Motor neuron (in vitro differentiated cells): ENCODE data around the gene ZNRD2. TPM values are rescaled to one million over a fixed set of nuclear protein-coding genes. Genes with fewer than 3 reads are reported as not detected.
A peak's percentile ranks its signal among the peaks of the same experiment; 100 is the strongest.
"Not testable (repeated sequence)": the region's sequence is repeated elsewhere in the genome, so short reads cannot be mapped to it uniquely, and the experiment has no call there.

Experiments used
- ATAC-seq, 8 experiments: fragments of 200-7000 bp; cut with Tn5 transposase; replicated peaks in 6 of 8; 2 replicates each; pipeline ENCODE4 v1.8.0; 2021; ENCODE audit warnings: mild to moderate bottlenecking in 8 of 8, moderate library complexity in 8 of 8
- H3K27ac ChIP-seq, 2 donors: fragments of 250-450 bp; sonication (Bioruptor Pico); 2 replicates each; pipeline ENCODE4 v1.9.0; 2021; ENCODE audit warnings: antibody characterized with exemption in 2 of 2, mild to moderate bottlenecking in 2 of 2, moderate library complexity in 1 of 2
- H3K4me1 ChIP-seq, 2 donors: fragments of 250-450 bp; sonication (Bioruptor Pico); replicated peaks in 1 of 2; 2 replicates each; pipeline ENCODE4 v1.6.1; 2021; ENCODE audit warnings: antibody characterized with exemption in 2 of 2, mild to moderate bottlenecking in 2 of 2, moderate library complexity in 1 of 2
- H3K4me3 ChIP-seq, 5 donors: fragments of 250-450 bp; sonication (Bioruptor Pico); 2 replicates each; pipeline ENCODE4 v1.9.0; 2021; ENCODE audit warnings: antibody characterized with exemption in 5 of 5, mild to moderate bottlenecking in 5 of 5, moderate library complexity in 4 of 5
- WGBS, 10 experiments: fragments of 450-650 bp; shearing (Covaris generic); methylation state at CpG; one replicate each; pipeline ENCODE4 v1.0.0; 2022; 5-methylcytosine and 5-hydroxymethylcytosine counted together
- in situ Hi-C, 9 experiments: fragments of 400-800 bp; cut with MboI; loops; one replicate each; pipeline ENCODE4 v1.15.0; 2021; ENCODE audit warnings: low sequenced_read_pairs in 9 of 9, low pct_unique_long_range_greater_than_20kb in 2 of 9; ENCODE audit not compliant: unreplicated experiment in 9 of 9
- total RNA-seq, 8 experiments: library from RNA; unstranded; fragments of 300-600 nt; gene quantifications; 2 replicates each; pipeline versions ENCODE4 v1.2.3 to v1.2.4, GENCODE V29; 2022

Gene ZNRD2
- total RNA-seq, result 10 to 100 TPM; 37.4 to 74.2 (median 55.0) TPM

DNA sequence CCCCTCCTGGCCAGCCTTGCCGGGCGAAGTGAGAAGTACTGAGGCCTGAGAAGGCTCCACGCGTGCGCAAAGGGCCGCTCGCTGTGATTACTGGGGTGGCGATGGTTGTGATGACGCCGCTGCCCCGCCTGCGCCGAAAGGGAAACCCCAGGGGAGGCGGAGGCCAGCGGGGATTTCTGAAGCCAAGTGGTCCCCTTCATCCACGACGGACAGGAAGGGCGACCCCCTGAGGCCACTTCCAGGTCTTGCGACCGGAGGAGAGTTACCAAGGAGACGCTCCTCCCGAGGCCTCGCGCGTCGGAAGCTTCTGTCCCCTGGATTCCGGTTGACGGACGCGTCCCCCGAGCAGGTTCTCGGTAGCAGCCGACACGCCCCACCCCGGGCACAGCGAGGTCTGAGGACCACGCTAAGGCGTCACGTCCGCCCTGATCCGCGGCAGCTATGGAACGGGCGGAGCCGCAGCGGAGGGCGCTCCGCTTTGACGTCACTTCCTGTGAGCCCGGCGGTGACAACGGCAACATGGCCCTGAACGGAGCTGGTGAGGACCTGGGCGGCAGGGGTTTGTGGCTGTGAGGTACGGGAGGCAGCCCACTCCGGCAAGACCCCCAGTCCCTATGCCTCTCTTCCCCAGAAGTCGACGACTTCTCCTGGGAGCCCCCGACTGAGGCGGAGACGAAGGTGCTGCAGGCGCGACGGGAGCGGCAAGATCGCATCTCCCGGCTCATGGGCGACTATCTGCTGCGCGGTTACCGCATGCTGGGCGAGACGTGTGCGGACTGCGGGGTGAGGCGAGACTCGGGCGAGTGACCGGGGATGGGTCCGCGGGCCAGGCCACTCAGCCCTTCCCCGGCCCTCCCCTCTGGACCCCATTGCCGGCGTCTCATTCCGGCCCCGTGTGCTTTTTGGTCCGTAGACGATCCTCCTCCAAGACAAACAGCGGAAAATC, at the start of gene ZNRD2:
ZNRD2 (plus strand) TSS at position 505 of the 946 bp plus-strand sequence; CDS start at position 520, 15 bp downstream.
- H3K27ac ChIP-seq, result peak within 1 kb of the TSS; percentile 90 to 95
- in situ Hi-C loops, result no loop called here
- peak within 1 kb of the TSS; percentile 53 to 95 (median 88) for H3K4me3 ChIP-seq
- H3K4me1 ChIP-seq, result peaks cover 21 to 26% of the 10 kb centered on the region in 2 donors
- 0 to 5% (median 0%) methylated on average over 1 to 15 of the region's 89 CpGs; no CpG with 5 or more reads in 5 of the 10 experiments for WGBS, 10 experiments
- ATAC-seq, result peak; percentile 60 to 88 (median 82)

DNA sequence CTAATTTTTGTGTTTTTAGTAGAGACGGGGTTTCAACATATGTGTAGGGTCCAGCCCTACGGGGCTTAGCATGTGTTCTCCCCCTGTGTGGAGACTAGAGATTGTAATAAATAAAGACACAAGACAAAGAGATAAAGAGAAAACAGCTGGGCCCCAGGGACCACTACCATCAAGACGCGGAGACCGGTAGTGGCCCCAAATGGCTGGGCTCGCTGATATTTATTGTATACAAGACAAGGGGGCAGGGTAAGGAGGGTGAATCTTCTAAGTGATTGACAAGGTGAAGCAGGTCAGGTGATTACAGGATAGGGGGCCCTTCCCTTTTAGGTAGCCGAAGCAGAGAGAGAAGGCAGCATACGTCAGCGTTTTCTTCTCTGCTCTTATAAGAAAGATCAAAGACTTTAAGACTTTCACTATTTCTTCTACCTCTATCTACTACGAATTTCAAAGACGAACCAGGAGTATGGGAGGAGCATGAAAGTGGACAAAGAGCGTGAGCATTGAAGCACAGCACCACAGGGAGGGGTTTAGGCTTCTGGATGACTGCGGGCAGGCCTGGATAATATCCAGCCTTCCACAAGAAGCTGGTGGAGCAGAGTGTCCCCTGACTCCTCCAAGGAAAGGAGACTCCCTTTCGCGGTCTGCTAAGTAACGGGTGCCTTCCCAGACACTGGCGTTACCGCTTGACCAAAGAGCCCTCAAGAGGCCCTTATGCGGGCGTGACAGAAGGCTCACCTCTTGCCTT, 48.3 kb upstream of the ZNRD2 start:
- not testable (repeated sequence) for H3K4me3 ChIP-seq, ATAC-seq, H3K27ac ChIP-seq
- in situ Hi-C loops, result loop anchor here in 4 of 9 experiments (25.0 kb wide), 2 partner anchors 110 to 160 kb away; partner anchors contain the start of genes NEAT1 (in 3 of the 4) and TIGD3 (in 1 of the 4)
- WGBS, 10 experiments, result 17 to 81% (median 50%) methylated on average over 1 to 10 of the region's 20 CpGs
- peaks cover 19 to 24% of the 10 kb centered on the region in 2 donors for H3K4me1 ChIP-seq

- H3K4me1 ChIP-seq, result peaks cover 19 to 24% of the 10 kb centered on the region in 2 donors
- H3K27ac ChIP-seq, ATAC-seq, H3K4me3 ChIP-seq: not testable (repeated sequence)
- whole genome bisulfite sequencing, 10 experiments, result 57 to 100% (median 67%) methylated on average over 3 to 12 of the region's 18 CpGs
- in situ Hi-C loops, result loop anchor here in 4 of 9 experiments (25.0 kb wide), 2 partner anchors 111 to 161 kb away; partner anchors contain the start of genes NEAT1 (in 3 of the 4) and TIGD3 (in 1 of the 4)
Observed at GRCh38 chr11:65522718-65523630, 47.3 kb upstream of the ZNRD2 start.

GRCh38 chr11:65523631-65523968, 46.7 kb upstream of the ZNRD2 start:
- not testable (repeated sequence) for H3K27ac ChIP-seq, H3K4me3 ChIP-seq, ATAC-seq
- in situ Hi-C loops, result loop anchor here in 4 of 9 experiments (25.0 kb wide), 2 partner anchors 111 to 161 kb away; partner anchors contain the start of genes NEAT1 (in 3 of the 4) and TIGD3 (in 1 of the 4)
- peaks cover 19 to 24% of the 10 kb centered on the region in 2 donors for H3K4me1 ChIP-seq
- WGBS, 10 experiments, result 83 to 100% (median 100%) methylated on average over 1 to 4 of the region's 7 CpGs; no CpG with 5 or more reads in 3 of the 10 experiments

- 0 to 65% (median 25%) methylated on average over 1 to 9 of the region's 12 CpGs; no CpG with 5 or more reads in 3 of the 10 experiments for WGBS, 10 experiments
- ATAC-seq, result peak; percentile 49 to 64 (median 62)
- H3K4me3 ChIP-seq, result peak overlapping the region; percentile 79 to 100 (median 97)
- peaks cover 19 to 24% of the 10 kb centered on the region in 2 donors for H3K4me1 ChIP-seq
- peak overlapping the region in 1 of 2 donors; percentile 17 for H3K27ac ChIP-seq
- in situ Hi-C loops, result loop anchor here in 4 of 9 experiments (25.0 kb wide), 2 partner anchors 112 to 162 kb away; partner anchors contain the start of genes NEAT1 (in 3 of the 4) and TIGD3 (in 1 of the 4)
Observed at GRCh38 chr11:65524014-65524740, 46.1 kb upstream of the ZNRD2 start.

DNA sequence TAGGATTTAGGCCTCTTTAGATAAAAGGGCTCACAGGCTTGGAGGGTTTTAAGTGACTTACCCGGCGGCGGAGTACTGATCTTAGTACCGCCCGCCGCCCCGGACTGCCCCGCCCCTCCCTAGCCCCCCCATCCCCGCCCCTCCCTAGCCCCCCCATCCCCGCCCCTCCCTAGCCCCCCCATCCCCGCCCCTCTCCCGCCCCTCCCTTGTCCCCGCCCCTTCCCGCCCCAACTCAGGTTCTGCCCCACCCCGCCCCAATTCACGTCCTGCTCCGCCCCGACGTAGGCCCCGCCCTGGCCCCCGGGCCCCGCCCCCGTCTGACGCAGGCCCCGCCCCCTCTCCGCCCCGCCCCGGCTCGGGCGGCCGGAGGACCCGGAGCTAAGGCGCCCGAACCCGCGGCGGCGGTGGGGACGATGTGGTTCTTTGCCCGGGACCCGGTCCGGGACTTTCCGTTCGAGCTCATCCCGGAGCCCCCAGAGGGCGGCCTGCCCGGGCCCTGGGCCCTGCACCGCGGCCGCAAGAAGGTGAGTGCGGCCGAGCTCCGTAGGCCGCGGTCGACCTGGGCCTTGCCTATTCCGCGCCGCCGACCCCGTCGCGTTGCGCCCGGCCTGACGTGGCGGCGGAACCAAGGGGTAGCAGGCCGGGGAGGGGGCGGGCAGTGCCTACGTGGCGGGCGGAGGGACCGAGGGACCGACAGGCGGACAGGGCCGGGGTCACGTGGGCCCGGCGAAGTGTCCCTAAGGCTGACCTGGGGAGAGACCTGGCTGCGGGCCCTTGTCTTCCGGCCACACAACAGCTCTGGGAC, 45.3 kb upstream of the ZNRD2 start, which contains the start of gene SCYL1:
SCYL1 (plus strand) TSS at position 343 of the 805 bp plus-strand sequence; CDS start at position 414, 71 bp downstream.
- in situ Hi-C loops, result loop anchor here in 4 of 9 experiments (25.0 kb wide), 2 partner anchors 113 to 163 kb away; partner anchors contain the start of genes NEAT1 (in 3 of the 4) and TIGD3 (in 1 of the 4)
- 0% methylated on average over 1 of the region's 82 CpGs; no CpG with 5 or more reads in 9 of the 10 experiments for WGBS, 10 experiments
- ATAC-seq, result peak; percentile 61 to 78 (median 72)
- Histone ChIP-seq H3K4me3 (peak within 1 kb of the TSS; percentile 79 to 100 (median 97)), H3K4me1 (peaks cover 19 to 24% of the 10 kb centered on the region in 2 donors), H3K27ac (peak within 1 kb of the TSS; percentile 64 to 89)

DNA sequence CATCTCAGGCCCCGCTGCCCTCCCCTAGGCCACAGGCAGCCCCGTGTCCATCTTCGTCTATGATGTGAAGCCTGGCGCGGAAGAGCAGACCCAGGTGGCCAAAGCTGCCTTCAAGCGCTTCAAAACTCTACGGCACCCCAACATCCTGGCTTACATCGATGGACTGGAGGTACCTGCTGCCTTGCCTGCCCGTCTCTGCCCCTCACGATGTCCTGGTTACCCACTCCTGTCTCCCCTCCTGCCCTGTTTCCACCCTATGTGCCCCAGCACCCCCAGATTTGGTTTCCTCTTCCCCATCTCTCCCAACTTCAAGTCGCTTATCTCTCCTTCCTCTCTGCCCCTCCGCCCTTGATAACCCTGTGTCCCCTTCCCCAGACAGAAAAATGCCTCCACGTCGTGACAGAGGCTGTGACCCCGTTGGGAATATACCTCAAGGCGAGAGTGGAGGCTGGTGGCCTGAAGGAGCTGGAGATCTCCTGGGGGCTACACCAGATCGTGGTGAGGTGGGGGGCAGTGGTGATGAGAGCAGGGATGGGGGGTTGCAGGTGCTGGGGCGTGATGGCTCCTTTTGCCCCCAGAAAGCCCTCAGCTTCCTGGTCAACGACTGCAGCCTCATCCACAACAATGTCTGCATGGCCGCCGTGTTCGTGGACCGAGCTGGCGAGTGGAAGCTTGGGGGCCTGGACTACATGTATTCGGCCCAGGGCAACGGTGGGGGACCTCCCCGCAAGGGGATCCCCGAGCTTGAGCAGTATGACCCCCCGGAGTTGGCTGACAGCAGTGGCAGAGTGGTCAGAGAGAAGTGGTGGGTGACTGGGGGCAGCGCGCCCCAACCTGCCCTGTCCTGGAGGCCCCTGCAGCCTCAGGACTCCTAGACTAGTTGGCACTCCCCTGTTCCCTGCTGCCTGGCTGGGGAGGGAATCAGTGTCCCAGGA, 44.5 kb upstream of the ZNRD2 start:
- WGBS, 10 experiments, result 0 to 80% (median 20%) methylated on average over 1 to 3 of the region's 31 CpGs; no CpG with 5 or more reads in 6 of the 10 experiments
- Histone ChIP-seq H3K4me1 (peaks cover 19 to 24% of the 10 kb centered on the region in 2 donors), H3K27ac (peak overlapping the region; percentile 64 to 89), H3K4me3 (peak overlapping the region; percentile 79 to 100 (median 97))
- in situ Hi-C loops, result no loop called here
- no peak for ATAC-seq

DNA sequence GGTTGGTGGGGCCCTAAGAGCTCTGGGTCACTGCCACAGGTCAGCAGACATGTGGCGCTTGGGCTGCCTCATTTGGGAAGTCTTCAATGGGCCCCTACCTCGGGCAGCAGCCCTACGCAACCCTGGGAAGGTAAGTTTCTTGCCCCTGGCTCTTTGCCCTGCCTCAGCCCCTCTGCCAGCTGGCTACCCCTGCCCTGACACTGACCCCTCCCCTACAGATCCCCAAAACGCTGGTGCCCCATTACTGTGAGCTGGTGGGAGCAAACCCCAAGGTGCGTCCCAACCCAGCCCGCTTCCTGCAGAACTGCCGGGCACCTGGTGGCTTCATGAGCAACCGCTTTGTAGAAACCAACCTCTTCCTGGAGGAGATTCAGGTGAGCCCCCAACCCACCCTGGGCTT, 43.5 kb upstream of the ZNRD2 start:
- Histone ChIP-seq H3K27ac (no peak overlapping the region), H3K4me1 (peaks cover 17 to 24% of the 10 kb centered on the region in 2 donors), H3K4me3 (no peak overlapping the region)
- no CpG with 5 or more reads among the region's 8 CpGs for WGBS, 10 experiments
- in situ Hi-C loops, result no loop called here
- no peak for ATAC-seq

DNA sequence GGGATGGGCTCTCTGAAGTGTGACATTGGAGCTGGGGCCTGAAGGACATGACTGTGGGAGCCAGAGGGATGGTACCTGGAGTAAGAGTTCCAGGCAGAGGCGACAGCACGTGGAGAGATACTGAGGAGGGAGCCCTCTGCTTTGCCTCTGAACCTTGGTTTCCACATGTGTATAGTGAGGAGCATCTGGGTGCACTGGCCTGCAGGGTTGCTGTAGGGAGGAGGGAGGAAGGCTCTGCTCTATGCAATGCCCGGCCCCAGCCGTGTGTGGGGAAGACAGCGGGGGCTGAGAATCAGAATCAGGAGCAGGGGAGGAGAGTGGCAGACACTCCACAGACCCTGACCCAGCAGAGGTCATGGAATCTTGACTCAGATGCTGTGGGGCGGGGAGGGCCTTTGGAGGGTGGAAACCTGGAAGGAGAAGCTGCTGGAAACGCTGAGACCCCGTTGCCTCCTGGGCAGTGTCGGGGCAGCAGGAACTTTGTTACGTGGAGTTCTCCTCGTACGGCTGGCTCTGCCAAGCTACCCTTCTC, 41.4 kb upstream of the ZNRD2 start:
- Histone ChIP-seq H3K27ac (no peak overlapping the region), H3K4me1 (peaks cover 11% of the 10 kb centered on the region in 2 donors), H3K4me3 (no peak overlapping the region)
- no peak for ATAC-seq
- WGBS, 10 experiments, result 69 to 88% (median 79%) methylated on average over 2 to 10 of the region's 12 CpGs; no CpG with 5 or more reads in 5 of the 10 experiments
- in situ Hi-C loops, result no loop called here
